Fibroblast of skin of scalp (primary cell): ENCODE results near the gene INPP4A.

Experiments
- DNase-seq: peaks from one replicate; pipeline ENCODE4 v3.0.0-alpha.2; 2013

Gene INPP4A

DNA sequence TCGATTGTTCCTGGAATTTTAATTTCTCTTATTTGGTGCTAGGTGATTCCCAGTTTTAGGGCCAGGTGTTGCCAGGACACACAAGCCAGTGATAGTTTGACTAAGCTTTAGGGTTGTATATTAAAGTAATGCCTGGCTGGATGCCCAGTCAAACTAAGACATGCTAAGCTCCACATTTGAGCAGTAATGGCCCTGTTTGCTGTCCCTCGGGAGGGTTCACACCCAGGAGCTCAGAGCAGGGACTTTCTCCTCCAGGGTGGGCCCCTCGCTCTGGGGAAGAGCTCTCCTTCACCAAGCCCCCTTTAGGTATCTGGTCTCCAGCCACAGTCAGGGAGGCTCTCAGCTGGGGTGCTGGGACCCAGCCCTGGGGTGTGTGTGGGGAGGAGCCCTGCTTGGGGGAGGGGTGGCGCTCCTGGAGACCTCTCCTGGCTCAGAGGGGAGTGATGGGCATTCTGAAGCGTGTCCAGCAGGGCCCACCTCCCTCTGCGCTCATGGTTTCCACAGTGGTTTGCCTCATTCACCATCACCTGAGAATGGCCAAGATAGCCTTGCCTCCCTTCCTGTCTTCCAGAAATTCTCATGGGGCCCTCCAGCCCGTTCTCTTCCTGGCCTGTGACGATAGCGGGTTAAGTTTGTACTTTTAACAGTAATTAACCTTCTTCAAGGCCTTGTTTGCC lies 31.7 kb downstream of the INPP4A start:
- peak; percentile 34 for DNase-seq

DNA sequence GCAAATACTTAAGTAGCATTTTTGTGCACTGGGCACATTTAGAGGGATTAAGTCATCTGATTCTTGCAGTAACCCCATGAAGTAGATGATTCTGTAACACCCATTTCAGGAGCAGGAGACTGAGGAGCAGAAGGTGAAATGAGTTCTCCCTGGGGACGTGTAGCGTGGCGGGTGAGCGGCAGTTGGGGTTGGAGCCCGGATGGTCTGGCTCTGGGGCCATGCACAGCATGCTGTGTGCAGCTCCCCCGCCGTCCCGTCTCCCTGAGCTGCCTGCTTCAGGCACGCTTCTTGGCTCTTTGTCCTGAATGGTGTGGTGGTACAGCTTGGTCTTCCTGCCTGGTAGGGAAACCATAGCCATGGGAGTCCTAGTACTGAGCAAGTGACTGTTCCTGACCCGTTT lies 32.4 kb downstream of the INPP4A start:
- no peak for DNase-seq

DNA sequence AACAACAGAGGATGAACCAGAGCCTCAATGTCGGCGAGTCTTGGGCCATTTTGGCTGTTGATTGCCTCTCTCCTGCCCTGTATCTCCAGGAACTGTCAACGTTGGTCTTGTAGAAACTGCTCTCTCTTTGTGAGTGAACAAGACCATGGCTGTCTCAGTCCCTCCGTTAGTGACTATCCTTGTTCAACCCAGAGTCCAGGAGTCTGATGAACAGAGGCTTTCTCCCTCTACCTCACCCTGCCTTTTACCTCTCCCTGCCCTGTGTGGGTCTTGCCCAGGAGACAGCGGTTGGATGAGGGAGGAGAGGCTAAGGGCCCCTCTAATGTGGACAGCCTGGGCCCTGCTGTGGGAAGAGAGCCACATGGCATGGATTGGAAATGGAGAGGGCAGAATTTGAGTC lies 32.8 kb downstream of the INPP4A start:
- DNase-seq = no peak

DNA sequence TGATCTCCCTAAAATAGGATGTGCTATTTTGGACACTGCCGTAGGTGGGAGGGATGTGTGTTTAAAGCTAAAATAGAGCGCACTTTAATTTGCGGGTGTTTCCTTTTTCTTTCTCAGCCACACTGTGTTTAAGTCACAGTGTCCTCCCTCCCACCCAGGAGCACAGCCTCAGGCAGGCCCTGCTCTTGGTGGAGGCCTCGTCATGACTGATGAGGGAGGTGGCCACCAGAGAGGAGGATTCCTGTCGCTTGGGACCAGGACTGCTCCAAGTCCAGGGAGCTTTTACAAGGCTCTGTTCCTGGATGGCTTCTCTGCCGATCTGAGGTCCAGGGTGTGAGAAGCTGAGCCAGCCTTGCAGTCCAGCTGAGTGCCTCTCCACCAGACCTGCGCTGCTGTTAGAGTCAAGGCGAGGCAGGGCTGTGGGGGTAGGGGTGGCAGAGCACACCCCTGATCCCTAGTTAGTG lies 33.5 kb downstream of the INPP4A start:
- no peak for DNase-seq

DNA sequence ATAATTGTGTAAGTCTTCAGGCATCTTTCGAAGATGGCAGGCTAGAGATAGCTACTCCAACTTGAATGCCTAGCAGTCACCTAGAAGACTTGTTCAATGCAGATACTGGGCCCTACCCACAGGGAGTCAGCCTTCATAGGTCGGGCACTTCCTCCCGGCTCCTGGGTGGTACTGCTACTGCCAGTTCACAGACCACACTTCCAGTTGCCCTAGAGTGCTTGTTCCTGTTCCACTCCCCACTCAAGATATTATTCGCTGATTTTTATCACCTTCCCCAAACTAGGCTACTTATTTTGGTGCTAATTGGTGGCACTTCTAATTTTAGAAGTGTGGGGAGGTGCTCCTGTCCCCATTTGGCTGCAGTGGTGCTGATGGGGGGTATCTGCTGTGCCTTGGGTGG lies 34.2 kb downstream of the INPP4A start:
- no peak for DNase-seq

DNA sequence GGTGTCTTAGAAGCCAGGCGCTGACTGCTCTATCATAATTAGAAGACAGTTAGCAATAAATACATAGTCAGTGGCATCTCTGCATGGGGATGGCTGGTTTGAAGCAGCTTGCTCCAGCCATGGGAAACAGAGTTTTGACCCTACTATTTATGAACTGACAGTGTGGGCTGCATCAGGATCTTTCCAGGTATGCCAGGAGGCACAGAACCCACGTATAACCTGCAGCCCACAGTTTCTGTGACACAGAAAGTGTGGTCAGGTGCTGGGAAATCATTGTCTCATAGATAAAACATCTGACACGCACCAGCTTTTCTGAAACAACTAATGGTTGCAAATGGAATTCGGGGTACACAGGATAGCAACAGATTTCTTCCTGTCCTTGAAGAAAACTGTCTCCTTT lies 34.7 kb downstream of the INPP4A start:
- DNase-seq = no peak

DNA sequence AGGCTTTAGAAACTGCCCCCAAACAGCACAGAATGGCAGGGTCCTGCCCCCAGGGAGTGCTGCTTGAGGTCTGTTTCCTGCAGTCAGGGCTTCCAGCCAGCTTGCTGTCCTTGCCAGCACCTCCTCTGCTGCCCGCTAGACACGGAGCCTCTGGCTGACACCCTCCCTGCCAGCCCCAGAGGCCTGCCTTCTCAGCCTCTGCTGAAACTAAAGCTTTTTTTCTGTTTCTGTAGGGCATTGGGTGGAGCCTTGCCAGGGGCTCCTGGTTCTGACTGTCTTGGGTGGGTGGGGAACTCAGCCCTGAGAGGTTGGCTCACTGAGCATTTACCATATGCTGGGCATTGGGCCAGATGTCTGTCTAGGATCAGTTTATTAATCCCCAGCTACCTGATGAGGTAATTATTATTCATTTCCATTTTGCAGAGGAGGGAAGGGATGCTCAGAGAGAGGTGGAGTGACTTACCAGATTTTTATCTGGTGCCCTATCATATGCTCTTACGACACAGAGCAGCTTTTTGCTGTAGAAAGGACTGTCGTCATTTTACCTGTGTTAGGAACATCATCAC lies 35.4 kb downstream of the INPP4A start:
- peak; percentile 51 for DNase-seq

DNA sequence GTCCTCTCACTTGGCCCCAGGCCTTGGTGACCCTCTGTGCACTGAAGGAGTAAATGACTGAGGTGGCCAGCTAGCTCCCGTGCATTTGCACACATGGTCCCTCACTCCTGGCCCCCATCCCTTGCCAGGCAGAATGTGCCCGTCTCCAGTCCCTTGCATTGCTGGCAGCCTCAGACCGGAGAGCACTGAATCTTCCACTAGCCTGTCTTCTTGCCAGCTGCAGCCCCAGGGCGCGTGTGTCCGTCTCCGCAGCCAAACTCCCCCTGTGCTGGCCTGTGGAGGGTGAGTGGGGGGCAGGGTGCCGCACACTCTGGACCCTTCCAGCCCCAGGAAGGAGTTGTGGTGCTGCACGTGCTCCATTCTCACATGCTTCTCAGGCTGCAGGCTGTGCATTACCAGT lies 35.9 kb downstream of the INPP4A start:
- DNase-seq = no peak

DNA sequence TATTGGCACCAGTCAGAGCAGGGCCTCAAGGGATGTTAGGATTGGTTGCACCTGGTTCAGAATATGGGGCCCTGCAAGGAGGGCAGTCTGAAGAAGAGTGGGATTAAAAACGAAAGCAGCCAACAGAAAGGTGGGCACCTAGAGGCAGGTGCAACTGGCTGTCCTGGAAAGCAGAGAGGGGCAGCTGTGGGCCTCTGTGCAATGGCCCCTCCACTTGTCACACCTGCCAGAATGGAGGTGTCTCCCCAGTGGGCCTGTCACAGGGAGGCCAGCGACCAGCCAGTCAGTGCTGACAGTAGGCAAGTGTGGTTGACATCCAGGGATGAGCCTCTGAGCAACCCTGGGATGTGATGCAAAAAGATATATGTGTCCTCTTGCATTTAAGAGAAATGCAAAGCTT lies 37.7 kb downstream of the INPP4A start:
- no peak for DNase-seq

DNA sequence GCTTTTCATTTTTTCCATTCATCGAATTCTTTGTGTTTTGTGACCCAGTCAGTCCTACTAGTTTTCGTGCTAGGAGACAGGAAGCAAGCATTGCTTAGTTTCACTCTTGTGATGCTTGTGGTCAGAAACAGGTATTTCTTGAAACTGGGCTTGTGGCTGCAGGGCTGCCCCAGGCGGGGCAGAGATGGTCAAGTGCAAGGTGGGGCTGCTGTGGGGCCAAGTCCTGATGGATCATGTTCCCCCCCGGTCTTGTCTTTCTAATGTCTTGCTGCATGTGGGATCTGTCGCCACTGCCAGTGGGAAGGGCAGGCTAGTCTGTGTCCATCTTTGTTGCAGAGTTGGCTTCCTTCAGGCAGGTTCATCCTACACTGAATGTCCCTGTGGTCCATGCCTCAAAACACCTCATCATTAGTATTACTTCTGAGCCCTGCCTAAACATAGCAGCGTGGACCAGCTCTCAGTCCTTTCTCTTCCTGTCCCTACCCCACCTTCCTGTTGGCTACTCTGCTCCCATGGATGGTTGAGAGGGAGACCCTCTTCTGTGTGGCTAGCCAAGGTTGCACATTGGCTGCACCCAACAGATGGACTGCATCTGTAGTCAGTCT lies 38.7 kb downstream of the INPP4A start:
- DNase-seq = no peak

DNA sequence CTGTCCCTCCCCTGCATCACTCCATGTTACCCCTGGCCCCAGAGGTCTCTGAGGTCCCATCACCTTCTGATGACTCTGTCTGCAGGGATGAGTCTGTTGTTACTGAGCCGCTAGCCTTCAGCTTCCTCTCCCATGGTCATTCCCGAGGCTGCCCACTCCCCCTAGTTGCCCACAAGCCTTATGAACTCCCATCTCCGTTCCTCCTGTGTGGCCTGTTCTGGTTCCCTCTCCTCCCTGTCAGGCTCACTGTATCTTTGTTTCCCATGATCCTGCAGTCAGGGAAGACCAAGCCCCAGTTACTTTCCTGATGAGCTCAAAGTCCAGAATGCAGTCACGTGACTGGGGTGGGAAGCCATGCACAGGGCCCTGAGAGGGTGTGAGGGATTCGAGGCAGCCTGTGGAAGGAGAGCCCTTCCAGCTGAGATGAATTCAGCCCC lies 39.5 kb downstream of the INPP4A start:
- DNase-seq = no peak

DNA sequence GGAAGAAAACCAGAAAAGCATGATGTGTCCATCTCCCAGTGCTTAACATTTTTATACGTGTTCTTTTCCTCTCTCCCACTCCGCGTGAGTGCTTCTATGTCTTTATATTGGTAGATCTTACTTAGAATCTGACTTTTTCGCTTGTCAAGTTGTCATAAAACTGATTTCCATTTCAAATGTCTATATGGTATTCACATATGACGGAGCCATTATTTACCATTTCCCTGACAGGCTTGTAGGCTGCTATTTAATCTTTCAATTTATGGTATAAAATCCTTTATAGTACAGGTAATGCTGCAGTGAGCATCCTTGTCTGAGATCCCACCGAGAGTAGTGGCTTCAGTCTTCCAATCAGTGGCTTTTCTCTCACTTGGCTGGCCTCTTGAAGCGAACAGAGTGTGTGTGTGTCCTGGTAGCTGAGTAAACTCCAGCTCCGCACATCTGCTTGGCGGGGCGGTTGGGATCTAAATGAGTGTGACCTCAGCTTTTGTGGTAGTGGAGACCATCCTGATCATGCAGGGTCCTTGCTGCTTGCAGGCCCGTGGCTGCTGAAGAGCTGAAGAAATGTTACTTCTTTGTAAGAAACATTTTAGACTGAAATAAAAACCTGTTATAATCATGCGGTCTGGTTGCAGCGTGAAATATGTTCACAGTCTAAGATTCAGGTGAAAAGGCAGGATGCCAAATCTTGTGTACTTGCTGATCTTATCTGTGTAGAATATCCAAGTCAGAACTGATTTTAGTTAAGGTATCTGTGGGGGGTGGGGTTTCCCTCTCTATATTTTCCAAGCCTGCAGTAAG lies 40.2 kb downstream of the INPP4A start:
- DNase-seq = no peak

DNA sequence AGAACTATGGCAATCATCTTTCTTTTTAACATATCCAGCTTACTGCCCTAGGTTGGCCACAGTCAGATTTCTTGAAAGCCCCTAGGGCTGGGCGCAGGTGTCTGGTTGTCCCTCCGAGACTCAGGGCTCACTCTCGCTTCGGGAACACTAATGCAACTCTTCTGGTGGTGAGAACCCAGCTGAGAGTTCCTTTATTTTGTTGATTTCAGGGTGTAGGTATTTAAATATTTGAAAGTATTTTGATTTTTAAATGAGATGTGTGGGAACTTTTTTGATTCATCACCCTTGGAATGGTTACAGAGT lies 40.7 kb downstream of the INPP4A start:
- DNase-seq = no peak

DNA sequence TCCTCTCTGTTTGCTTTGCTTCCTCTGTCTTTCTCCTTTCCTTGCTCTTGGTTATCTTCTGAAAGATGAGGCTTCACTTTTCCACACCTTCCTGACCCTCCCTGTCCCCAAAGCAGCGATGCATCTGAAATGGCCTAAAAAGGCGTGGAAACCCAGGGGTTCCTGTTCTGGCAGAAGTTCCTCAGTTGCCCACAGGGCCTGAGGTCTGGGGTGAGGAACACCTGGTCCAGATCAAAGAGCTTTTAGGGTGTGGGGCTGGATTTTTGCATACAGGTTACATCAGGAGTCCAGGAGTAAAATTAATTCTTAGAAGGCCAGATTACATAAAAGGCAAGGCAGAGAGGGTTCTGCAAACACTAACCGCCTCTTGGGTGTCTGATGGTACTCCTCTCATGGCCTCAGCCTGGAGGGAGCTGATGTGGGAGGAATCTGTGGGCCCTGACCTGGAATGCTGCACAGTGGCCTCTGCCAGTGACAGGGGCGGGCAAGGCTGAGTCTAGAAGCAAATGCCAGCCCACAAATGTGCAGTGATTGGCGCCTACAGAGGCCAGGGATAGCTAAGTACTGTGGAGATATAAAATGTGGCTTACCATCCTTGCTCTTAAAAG lies 41.8 kb downstream of the INPP4A start:
- DNase-seq = no peak

DNA sequence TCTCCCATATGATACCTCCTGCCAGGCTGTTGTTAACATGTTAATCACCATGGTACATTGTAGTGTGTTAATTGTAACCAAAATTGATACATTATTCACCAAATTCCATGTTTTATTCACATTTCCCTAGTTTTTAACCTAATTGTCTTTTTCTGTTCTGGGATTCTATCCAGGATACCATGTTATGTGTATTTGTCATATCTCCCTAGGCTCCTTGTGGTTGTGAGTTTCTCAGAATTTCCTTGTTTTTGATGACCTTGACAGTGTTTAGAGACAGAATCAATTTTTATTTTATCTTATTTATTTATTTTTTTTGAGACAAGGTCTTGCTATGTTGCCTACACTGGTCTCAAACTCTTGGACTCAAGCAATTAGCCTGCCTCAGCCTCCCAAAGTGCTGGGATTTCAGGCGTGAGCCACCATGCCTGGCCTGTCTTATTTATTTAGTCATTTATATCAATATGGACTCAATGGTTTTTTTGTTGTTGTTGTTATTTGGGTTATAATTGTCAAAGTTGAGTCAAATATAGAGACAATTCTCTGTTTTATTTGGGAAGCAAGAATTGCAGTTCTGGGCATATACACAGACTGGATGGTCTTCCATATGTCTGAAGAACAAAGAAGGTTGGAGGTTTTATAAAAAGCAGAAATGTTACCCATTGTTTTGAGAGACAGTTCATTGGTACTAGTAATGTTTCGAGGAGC lies 42.6 kb downstream of the INPP4A start:
- no peak for DNase-seq

DNA sequence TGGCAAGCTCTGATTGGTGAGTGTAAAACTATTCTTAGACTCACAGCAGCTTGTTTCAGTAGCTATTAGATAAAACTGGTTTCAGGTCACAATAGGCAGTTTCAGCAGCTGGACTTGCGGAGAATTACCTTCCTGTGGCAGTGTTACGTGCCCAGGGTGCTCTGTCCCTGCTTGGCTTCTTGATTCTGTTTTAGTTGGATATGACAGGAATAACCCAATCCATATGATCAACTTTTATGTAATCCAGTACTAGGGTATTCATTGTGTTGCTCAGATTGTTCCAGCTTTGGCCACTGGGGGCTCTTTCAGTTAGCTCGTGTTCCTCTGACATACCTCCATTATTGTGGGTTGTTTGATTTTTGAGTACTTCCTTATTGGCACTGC lies 43.1 kb downstream of the INPP4A start:
- DNase-seq = peak; percentile 17

DNA sequence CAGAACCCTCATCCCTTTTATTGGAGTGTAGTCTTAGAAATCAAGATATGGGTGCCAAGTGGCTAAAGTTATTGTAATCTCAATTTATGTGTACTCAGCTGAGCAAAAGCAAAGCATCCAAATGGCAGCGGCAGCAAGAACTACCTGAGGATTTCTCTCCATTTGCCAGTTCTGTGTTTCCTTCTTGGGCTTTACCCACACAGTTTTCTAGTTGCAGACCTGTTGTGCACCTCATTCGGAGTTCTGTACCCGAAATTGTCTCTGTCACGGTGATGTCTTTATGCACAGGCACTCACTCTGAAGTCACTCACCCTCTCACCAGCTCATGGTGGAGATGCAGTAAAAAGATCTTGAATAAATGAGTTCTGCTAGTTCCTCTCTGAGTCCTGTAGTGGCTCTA lies 43.6 kb downstream of the INPP4A start:
- DNase-seq = no peak

DNA sequence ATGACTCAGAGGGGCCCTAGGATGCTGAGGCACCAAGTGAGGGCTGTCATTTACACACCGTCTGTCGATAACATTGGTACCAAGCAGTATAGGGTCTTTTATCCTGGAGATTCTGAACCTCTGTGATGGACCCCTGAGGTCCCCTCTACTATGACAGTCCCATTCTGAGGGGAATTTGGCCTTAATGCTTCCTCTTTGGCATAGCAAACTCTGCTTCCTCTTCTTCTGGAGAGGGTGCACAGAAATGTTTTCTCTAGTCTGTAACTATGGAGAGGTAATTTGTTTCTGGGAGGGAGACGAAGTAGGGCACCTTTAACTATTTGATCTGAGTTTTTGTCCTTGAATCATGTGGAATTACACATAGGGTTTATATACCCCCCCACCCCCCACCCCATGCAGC lies 44.8 kb downstream of the INPP4A start:
- DNase-seq = no peak

DNA sequence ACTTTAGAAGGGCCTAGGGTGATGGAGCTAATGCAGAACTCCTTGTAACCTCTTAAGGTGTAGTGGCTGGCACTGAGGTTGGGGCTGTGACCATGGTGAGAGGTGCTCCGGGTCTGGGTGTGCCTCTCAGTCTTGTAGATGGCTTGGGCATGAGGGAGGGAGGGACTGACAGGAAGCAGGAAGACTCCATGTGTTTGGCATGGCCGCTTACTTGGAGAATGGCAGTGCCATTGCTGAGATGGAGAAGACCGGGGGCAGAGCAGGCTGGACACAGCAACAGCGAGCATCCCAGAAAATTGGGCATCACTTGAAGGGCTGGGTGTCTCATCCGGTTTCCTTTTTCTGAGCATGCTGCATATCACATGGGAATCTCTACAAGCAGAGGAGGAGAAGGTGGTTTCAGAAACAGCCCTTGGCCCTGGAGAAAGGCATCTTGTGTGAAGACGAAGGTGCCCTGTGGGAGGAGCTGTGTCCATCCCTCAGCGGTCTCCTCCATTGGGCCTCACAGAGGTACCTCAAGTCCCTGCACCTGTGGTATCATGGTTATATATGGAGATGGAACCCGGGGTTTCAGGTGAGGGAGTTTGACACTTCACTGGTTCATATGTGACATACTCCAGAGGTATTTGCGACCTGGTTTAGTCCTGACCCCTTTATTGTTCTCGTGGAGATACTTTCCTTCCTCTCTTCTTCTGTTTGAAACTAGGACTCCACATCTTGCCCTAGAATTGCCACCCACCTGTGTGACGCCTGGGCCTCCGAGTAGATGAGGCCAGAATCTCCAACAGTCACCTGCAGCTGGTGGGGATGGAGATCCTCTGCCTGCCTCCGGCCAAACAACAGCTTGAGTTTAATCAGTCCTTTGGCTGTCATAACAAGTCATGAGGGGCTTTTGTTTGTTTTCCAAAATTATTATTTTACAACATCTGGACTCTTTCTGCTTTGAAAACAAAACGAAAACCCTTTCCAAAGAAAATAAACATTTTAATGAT lies 45.6 kb downstream of the INPP4A start:
- no peak for DNase-seq

DNA sequence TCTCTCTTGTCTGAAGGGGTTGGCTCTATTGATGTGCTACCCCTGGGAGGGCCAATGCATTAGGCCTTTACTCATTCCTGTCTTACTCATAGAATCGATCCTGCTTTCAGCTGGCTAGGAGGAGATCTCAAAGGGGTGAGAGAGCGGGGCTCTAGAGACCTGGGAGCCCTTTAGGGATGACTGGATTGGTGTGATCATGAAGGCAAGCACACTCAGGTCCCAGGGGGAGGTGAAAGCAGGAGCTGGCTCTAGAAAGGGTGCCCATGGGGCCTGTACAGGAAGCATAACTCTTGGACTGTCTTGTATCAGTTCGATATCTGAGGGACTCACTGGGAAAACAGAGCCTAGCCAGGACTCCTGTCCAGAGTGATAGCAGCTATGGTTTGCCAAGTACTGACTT lies 47.8 kb downstream of the INPP4A start:
- DNase-seq = no peak

DNA sequence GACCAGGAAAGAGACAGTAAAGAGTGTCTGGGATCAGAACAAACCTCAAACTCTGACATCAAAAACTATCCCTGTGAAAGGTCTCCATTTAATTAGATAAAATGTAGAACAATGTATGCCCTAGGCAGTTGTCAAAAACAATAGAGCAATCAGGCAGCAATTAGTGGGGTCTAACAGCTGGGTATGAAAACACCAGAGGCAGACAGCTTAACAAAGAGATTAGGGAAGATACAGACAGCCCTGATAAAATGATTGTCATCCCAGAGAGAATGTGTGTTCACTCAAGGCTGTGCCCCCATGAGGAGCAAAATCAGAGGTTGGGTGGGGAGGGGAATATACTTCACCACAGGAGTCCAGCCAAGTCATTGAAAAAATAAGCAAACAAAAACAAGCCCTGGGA lies 50.0 kb downstream of the INPP4A start:
- DNase-seq = no peak
